ENCODE data around the gene TSKS. TPM values are rescaled to one million over a fixed set of nuclear protein-coding genes. Genes with fewer than 3 reads are reported as not detected.

The TSKS gene
- total RNA-seq, 5 donors from 2014 or later (not counting 1 experiment from before 2014, with no cell fraction given), result 0.23 to 4.1 (median 2.1) TPM

DNA sequence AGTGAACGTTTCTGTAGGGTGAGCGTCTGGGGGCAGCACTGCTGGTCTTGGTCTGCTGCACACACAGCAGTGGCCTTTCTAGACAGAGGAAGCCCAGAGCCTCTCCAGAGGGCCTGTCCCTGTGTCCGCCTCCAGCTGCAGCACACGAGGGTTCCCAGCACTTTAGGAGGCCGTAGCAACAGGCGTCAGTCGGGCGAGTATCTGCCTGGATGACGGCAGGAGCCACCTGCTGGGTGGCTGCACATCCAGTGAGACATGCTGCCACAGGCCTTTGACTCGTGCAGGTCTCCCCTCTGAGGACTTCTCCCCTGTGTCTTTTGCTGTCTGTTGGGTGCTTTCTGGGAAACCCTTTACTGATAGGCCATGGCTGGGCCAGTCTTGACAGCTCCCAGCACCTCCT lies 25.8 kb upstream of the TSKS start:
- H3K36me3 ChIP-seq (ENCODE audit: control insufficient read depth in 2 of 2, extremely low read depth in 1 of 2, insufficient read depth in 1 of 2, low read length in 1 of 2), result peaks cover 13 to 50% of the 10 kb centered on the region in 2 donors
- no peaks in the 10 kb centered on the region for H3K9me3 Mint-ChIP-seq
- no peak overlapping the region for H3K27ac ChIP-seq (ENCODE audit: low read length)
- H3K27ac Mint-ChIP-seq, result no peak overlapping the region
- no peak overlapping the region for H3K4me3 ChIP-seq (ENCODE audit: control insufficient read depth in 1 of 2, extremely low read depth in 1 of 2, low read length in 1 of 2)
- WGBS (ENCODE audit: insufficient coverage), result 93% methylated on average over 8 of the region's 10 CpGs
- ChIA-PET CTCF (no interaction called here), POLR2A (no interaction called here)
- H3K4me1 ChIP-seq (ENCODE audit: control insufficient read depth in 1 of 2, extremely low read depth in 1 of 2, insufficient read depth in 2 of 2, low read length in 2 of 2), result no peaks in the 10 kb centered on the region
- peaks cover 46% of the 10 kb centered on the region for H3K36me3 Mint-ChIP-seq
- no peaks in the 10 kb centered on the region for H3K27me3 ChIP-seq (replicated peaks in 1 of 2; ENCODE audit: control insufficient read depth in 2 of 2, extremely low read depth in 1 of 2, insufficient read depth in 2 of 2, low read length in 1 of 2)
- DNase-seq (no peak), ATAC-seq (replicated peaks in 1 of 4) (no peak)
- H3K9me3 ChIP-seq, result no peaks in the 10 kb centered on the region
- H3K4me1 Mint-ChIP-seq, result peaks cover 1 to 29% (median 6%) of the 10 kb centered on the region in 3 donors
- no peak overlapping the region for H3K4me3 Mint-ChIP-seq
- H3K27me3 Mint-ChIP-seq, result no peaks in the 10 kb centered on the region

DNA sequence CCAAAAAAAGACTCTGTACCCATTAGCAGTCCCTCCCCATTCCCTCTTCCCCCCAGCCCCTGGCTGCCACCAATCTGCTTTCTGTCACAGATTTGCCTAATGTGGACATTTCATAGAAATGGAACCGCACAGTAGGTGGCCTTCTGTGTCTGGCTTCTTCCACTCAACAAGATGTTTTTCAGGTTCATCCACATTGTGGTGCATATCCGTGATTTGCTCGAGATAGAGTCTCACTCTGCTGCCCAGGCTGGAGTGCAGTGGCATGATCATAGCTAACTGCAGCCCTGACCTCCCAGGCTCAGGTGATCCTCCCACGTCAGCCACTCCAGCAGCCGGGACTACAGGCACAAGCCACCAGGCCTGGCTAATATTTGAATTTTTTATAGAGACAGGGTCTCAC lies 24.6 kb upstream of the TSKS start:
- ATAC-seq (replicated peaks in 1 of 4) (no peak), DNase-seq (no peak)
- POLR2A ChIA-PET, result interaction anchor here in 1 of 2 donors (0.6 kb wide), 1 partner anchor 31 kb away, joined by 3 read pairs; no protein-coding TSS in a partner anchor
- Mint-ChIP-seq H3K4me3 (no peak overlapping the region), H3K27me3 (no peaks in the 10 kb centered on the region), H3K27ac (no peak overlapping the region), H3K4me1 (peaks cover 1 to 29% (median 6%) of the 10 kb centered on the region in 3 donors), H3K36me3 (peaks cover 51% of the 10 kb centered on the region), H3K9me3 (no peaks in the 10 kb centered on the region)
- Histone ChIP-seq H3K9me3 (no peaks in the 10 kb centered on the region), H3K36me3 (ENCODE audit: control insufficient read depth in 2 of 2, extremely low read depth in 1 of 2, insufficient read depth in 1 of 2, low read length in 1 of 2) (peaks cover 18 to 52% of the 10 kb centered on the region in 2 donors), H3K4me1 (ENCODE audit: control insufficient read depth in 1 of 2, extremely low read depth in 1 of 2, insufficient read depth in 2 of 2, low read length in 2 of 2) (no peaks in the 10 kb centered on the region), H3K4me3 (ENCODE audit: control insufficient read depth in 1 of 2, extremely low read depth in 1 of 2, low read length in 1 of 2) (no peak overlapping the region), H3K27ac (ENCODE audit: low read length) (no peak overlapping the region), H3K27me3 (replicated peaks in 1 of 2; ENCODE audit: control insufficient read depth in 2 of 2, extremely low read depth in 1 of 2, insufficient read depth in 2 of 2, low read length in 1 of 2) (no peaks in the 10 kb centered on the region)
- whole genome bisulfite sequencing (ENCODE audit: insufficient coverage), result 94% methylated on average over 5 of the region's 5 CpGs
- CTCF ChIA-PET, result no interaction called here

DNA sequence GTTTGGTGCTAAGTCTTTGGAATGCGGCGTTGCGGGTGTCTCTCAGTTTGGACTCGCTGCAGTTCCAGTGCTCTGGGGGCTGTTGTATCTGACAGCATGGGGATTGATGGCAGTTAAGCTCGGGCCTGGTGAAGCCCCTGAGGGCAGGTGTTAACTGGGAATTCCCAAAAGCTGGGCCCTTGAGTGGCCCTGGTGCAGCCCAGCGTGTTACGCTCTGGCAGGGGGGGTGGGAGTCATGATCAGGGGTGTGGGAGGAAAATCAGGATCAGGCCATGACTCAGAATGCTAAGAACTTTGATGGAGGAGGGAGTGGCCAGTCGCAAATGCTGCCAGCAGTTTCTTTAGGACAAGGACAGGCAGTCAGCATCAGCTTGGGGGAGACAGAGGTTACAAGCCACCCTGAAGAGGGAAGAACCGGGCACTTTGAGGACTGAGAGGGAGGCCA lies 23.3 kb upstream of the TSKS start:
- H3K36me3 ChIP-seq (ENCODE audit: control insufficient read depth in 2 of 2, extremely low read depth in 1 of 2, insufficient read depth in 1 of 2, low read length in 1 of 2), result peaks cover 21 to 50% of the 10 kb centered on the region in 2 donors

DNA sequence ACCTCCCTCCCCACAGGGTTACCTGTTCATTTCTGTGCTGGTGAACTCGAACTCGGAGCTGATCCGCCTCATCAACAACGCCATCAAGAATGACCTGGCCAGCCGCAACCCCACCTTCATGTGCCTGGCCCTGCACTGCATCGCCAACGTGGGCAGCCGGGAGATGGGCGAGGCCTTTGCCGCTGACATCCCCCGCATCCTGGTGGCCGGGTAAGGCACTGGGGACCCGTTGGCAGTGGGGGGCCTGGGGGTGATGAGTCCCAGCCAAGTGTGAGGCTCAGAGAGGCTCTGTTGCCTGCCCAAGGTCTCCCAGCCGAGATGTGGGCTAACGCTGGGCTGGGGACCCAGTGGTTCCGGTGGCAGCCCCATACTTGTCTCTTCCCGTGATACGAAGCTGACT lies 19.4 kb upstream of the TSKS start:
- CTCF ChIA-PET, result no interaction called here
- DNase-seq, result no peak
- POLR2A ChIA-PET, result no interaction called here
- peaks cover 6 to 27% (median 19%) of the 10 kb centered on the region in 3 donors for H3K4me1 Mint-ChIP-seq
- H3K4me3 Mint-ChIP-seq, result no peak overlapping the region
- no peaks in the 10 kb centered on the region for H3K9me3 Mint-ChIP-seq
- Histone ChIP-seq H3K4me3 (ENCODE audit: control insufficient read depth in 1 of 2, extremely low read depth in 1 of 2, low read length in 1 of 2) (no peak overlapping the region), H3K27me3 (replicated peaks in 1 of 2; ENCODE audit: control insufficient read depth in 2 of 2, extremely low read depth in 1 of 2, insufficient read depth in 2 of 2, low read length in 1 of 2) (no peaks in the 10 kb centered on the region), H3K27ac (ENCODE audit: low read length) (no peak overlapping the region), H3K4me1 (ENCODE audit: control insufficient read depth in 1 of 2, extremely low read depth in 1 of 2, insufficient read depth in 2 of 2, low read length in 2 of 2) (no peaks in the 10 kb centered on the region), H3K9me3 (no peaks in the 10 kb centered on the region), H3K36me3 (ENCODE audit: control insufficient read depth in 2 of 2, extremely low read depth in 1 of 2, insufficient read depth in 1 of 2, low read length in 1 of 2) (peaks cover 21 to 28% of the 10 kb centered on the region in 2 donors)
- ATAC-seq (replicated peaks in 1 of 4), result no peak
- H3K27ac Mint-ChIP-seq, result no peak overlapping the region
- peaks cover 46% of the 10 kb centered on the region for H3K36me3 Mint-ChIP-seq
- 96% methylated on average over 13 of the region's 18 CpGs for WGBS (ENCODE audit: insufficient coverage)
- H3K27me3 Mint-ChIP-seq, result no peaks in the 10 kb centered on the region

More for the DNA sequence above, 23.3 kb upstream of the TSKS start:
- DNase-seq (no peak), ATAC-seq (replicated peaks in 1 of 4) (no peak)
- Histone ChIP-seq H3K27me3 (replicated peaks in 1 of 2; ENCODE audit: control insufficient read depth in 2 of 2, extremely low read depth in 1 of 2, insufficient read depth in 2 of 2, low read length in 1 of 2) (no peaks in the 10 kb centered on the region), H3K27ac (ENCODE audit: low read length) (no peak overlapping the region), H3K4me3 (ENCODE audit: control insufficient read depth in 1 of 2, extremely low read depth in 1 of 2, low read length in 1 of 2) (no peak overlapping the region), H3K4me1 (ENCODE audit: control insufficient read depth in 1 of 2, extremely low read depth in 1 of 2, insufficient read depth in 2 of 2, low read length in 2 of 2) (no peaks in the 10 kb centered on the region), H3K9me3 (no peaks in the 10 kb centered on the region)
- Mint-ChIP-seq H3K27me3 (no peaks in the 10 kb centered on the region), H3K36me3 (peaks cover 46% of the 10 kb centered on the region), H3K4me3 (no peak overlapping the region), H3K4me1 (peaks cover 1 to 29% (median 6%) of the 10 kb centered on the region in 3 donors), H3K27ac (no peak overlapping the region), H3K9me3 (no peaks in the 10 kb centered on the region)
- WGBS (ENCODE audit: insufficient coverage), result 93% methylated on average over 9 of the region's 9 CpGs
- CTCF ChIA-PET, result interaction anchor here in 1 of 2 donors (0.7 kb wide), 1 partner anchor 132 kb away, joined by 4 read pairs; no protein-coding TSS in a partner anchor
- POLR2A ChIA-PET, result no interaction called here

DNA sequence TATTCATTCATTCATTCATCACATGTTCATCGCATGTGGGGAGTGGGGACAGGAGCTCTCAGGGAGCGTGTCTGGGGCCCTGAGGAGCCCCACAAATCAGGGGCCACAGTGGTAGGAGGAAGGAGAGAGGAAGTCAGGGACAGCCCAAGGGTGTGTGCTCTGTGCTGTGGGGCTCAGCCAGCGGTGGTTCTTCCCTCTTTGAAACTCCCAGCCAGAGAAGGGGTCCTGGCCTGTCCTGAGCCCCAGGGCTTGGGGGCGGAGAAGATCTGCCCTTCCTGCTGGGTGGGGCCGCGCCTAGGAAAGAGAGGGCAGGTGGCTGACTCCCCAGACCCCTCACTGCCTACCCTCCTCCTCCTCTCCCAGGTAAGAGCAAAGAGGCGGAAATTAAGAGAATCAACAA lies 18.3 kb upstream of the TSKS start:
- H3K36me3 Mint-ChIP-seq, result peaks cover 43% of the 10 kb centered on the region
- H3K36me3 ChIP-seq (ENCODE audit: control insufficient read depth in 2 of 2, extremely low read depth in 1 of 2, insufficient read depth in 1 of 2, low read length in 1 of 2), result peaks cover 21 to 28% of the 10 kb centered on the region in 2 donors
- no peak for ATAC-seq (replicated peaks in 1 of 4)
- H3K4me1 ChIP-seq (ENCODE audit: control insufficient read depth in 1 of 2, extremely low read depth in 1 of 2, insufficient read depth in 2 of 2, low read length in 2 of 2), result peaks cover 0 to 3% of the 10 kb centered on the region in 2 experiments
- H3K9me3 Mint-ChIP-seq, result no peaks in the 10 kb centered on the region
- no peak overlapping the region for H3K4me3 Mint-ChIP-seq
- no peaks in the 10 kb centered on the region for H3K9me3 ChIP-seq
- no peaks in the 10 kb centered on the region for H3K27me3 ChIP-seq (replicated peaks in 1 of 2; ENCODE audit: control insufficient read depth in 2 of 2, extremely low read depth in 1 of 2, insufficient read depth in 2 of 2, low read length in 1 of 2)
- H3K27ac ChIP-seq (ENCODE audit: low read length), result no peak overlapping the region
- peaks cover 7 to 26% (median 21%) of the 10 kb centered on the region in 3 donors for H3K4me1 Mint-ChIP-seq
- ChIA-PET CTCF (no interaction called here), POLR2A (no interaction called here)
- no peak overlapping the region for H3K4me3 ChIP-seq (ENCODE audit: control insufficient read depth in 1 of 2, extremely low read depth in 1 of 2, low read length in 1 of 2)
- WGBS (ENCODE audit: insufficient coverage), result 67% methylated on average over 1 of the region's 7 CpGs
- no peak for DNase-seq
- H3K27me3 Mint-ChIP-seq, result no peaks in the 10 kb centered on the region
- no peak overlapping the region for H3K27ac Mint-ChIP-seq

DNA sequence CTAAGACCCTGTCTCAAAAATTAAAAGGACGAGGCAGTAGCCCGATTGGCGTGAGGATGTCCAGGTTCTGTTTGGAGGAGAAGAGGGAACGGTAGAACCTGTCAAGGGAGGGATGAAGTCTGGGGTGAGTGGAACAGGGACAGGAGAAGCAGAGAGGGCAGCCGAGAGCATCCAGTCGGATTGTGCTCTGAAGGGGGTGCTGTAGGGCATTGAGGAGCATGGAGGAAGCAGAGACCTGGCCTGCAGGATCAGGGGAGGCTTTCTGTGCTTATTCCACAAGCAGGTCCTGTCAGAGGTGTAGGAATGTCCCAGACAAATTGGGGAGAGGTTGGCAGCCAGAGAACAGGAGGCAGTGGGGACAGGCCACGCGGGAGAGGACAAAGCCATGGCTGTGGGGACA lies 17.8 kb upstream of the TSKS start:
- Mint-ChIP-seq H3K4me1 (peaks cover 10 to 25% (median 23%) of the 10 kb centered on the region in 3 donors), H3K27ac (no peak overlapping the region), H3K27me3 (no peaks in the 10 kb centered on the region), H3K36me3 (peaks cover 43% of the 10 kb centered on the region), H3K9me3 (no peaks in the 10 kb centered on the region), H3K4me3 (no peak overlapping the region)
- POLR2A ChIA-PET, result no interaction called here
- Histone ChIP-seq H3K9me3 (no peaks in the 10 kb centered on the region), H3K4me3 (ENCODE audit: control insufficient read depth in 1 of 2, extremely low read depth in 1 of 2, low read length in 1 of 2) (no peak overlapping the region), H3K4me1 (ENCODE audit: control insufficient read depth in 1 of 2, extremely low read depth in 1 of 2, insufficient read depth in 2 of 2, low read length in 2 of 2) (peaks cover 0 to 8% of the 10 kb centered on the region in 2 experiments), H3K27me3 (replicated peaks in 1 of 2; ENCODE audit: control insufficient read depth in 2 of 2, extremely low read depth in 1 of 2, insufficient read depth in 2 of 2, low read length in 1 of 2) (no peaks in the 10 kb centered on the region), H3K27ac (ENCODE audit: low read length) (no peak overlapping the region), H3K36me3 (ENCODE audit: control insufficient read depth in 2 of 2, extremely low read depth in 1 of 2, insufficient read depth in 1 of 2, low read length in 1 of 2) (peaks cover 17 to 28% of the 10 kb centered on the region in 2 donors)
- CTCF ChIA-PET, result interaction anchor here in 1 of 2 donors (0.6 kb wide), 1 partner anchor 454 kb away, joined by 6 read pairs; no protein-coding TSS in a partner anchor
- DNase-seq, result no peak
- ATAC-seq (replicated peaks in 1 of 4), result no peak
- 98% methylated on average over 8 of the region's 8 CpGs for WGBS (ENCODE audit: insufficient coverage)
